Suprapubic skin (tissue), 3 donors: ENCODE results near the gene TAS1R3.

ENCODE experiments used
- CTCF ChIP-seq, 2 donors: fragments of 200-600 bp in 1 of 2; fragments of 450-650 bp in 1 of 2; sonication (generic) in 1 of 2; IDR thresholded peaks; one replicate each; pipeline ENCODE4 v1.5.1; 2016 to 2019; ENCODE audit warnings: antibody characterized with exemption in 2 of 2, mild to moderate bottlenecking in 1 of 2, moderate library complexity in 1 of 2
- EP300 ChIP-seq: sonication (generic); formaldehyde crosslinking; IDR thresholded peaks from one replicate; pipeline ENCODE4 v1.6.1; 2017; ENCODE audit warnings: antibody characterized with exemption
- POLR2A ChIP-seq, 2 donors: fragments of 450-650 bp; IDR thresholded peaks; one replicate each; pipeline ENCODE4 v1.6.1; 2017; ENCODE audit warnings: antibody characterized with exemption in 2 of 2, mild to moderate bottlenecking in 2 of 2, moderate library complexity in 2 of 2

GRCh38 chr1:1324524-1325287, 6.4 kb upstream of the TAS1R3 start, which contains the start of the genes CPTP and INTS11:
- TF ChIP-seq POLR2A (IDR thresholded peaks at IDR 0.05) (peak in 1 of 2 donors; percentile 15), CTCF (IDR thresholded peaks at IDR 0.05) (no peak), EP300 (no peak)
